NCI-H345 treated with DMSO at 0.1 percent for 48 hours (cell line): ENCODE results near the gene PIK3IP1.

ENCODE experiments used
- DNase-seq: peaks from one replicate; lab custom pipeline; 2025; ENCODE audit not compliant: unreplicated experiment; lab: John Stamatoyannopoulos, UW

Gene PIK3IP1

DNA sequence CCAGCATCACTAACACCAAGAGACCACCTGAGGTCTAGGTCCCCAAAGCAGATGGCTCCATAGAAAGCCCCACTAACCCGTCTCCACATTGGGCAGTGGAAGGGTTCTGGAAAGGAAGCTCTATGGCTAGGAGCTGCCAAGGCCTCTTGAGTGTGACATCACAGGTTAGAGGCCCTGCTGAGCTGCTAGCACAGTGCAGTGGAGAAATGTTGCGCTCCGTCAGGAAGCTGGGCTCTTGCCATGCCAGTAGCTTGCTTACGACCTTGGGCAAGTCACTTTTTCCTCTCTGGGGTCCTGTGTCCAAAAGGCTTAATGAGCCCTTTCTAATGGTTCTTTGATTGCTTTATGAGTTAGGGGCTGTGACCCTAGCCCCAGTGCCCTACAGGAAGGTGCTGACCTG, 10.6 kb downstream of the PIK3IP1 start:
- DNase-seq, result no peak

DNA sequence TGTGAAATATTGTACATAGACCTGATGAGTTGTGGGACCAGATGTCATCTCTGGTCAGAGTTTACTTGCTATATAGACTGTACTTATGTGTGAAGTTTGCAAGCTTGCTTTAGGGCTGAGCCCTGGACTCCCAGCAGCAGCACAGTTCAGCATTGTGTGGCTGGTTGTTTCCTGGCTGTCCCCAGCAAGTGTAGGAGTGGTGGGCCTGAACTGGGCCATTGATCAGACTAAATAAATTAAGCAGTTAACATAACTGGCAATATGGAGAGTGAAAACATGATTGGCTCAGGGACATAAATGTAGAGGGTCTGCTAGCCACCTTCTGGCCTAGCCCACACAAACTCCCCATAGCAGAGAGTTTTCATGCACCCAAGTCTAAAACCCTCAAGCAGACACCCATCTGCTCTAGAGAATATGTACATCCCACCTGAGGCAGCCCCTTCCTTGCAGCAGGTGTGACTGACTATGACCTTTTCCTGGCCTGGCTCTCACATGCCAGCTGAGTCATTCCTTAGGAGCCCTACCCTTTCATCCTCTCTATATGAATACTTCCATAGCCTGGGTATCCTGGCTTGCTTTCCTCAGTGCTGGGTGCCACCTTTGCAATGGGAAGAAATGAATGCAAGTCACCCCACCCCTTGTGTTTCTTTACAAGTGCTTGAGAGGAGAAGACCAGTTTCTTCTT, 12.3 kb downstream of the PIK3IP1 start:
- DNase-seq, result no peak

DNA sequence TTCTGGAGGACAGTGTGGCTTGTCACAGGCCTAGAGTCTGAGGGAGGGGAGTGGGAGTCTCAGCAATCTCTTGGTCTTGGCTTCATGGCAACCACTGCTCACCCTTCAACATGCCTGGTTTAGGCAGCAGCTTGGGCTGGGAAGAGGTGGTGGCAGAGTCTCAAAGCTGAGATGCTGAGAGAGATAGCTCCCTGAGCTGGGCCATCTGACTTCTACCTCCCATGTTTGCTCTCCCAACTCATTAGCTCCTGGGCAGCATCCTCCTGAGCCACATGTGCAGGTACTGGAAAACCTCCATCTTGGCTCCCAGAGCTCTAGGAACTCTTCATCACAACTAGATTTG, 13.0 kb downstream of the PIK3IP1 start:
- DNase-seq, result no peak

DNA sequence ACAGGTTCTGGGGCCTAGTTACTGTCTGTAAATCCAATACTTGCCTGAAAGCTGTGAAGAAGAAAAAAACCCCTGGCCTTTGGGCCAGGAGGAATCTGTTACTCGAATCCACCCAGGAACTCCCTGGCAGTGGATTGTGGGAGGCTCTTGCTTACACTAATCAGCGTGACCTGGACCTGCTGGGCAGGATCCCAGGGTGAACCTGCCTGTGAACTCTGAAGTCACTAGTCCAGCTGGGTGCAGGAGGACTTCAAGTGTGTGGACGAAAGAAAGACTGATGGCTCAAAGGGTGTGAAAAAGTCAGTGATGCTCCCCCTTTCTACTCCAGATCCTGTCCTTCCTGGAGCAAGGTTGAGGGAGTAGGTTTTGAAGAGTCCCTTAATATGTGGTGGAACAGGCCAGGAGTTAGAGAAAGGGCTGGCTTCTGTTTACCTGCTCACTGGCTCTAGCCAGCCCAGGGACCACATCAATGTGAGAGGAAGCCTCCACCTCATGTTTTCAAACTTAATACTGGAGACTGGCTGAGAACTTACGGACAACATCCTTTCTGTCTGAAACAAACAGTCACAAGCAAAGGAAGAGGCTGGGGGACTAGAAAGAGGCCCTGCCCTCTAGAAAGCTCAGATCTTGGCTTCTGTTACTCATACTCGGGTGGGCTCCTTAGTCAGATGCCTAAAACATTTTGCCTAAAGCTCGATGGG, 13.5 kb downstream of the PIK3IP1 start:
- no peak for DNase-seq

DNA sequence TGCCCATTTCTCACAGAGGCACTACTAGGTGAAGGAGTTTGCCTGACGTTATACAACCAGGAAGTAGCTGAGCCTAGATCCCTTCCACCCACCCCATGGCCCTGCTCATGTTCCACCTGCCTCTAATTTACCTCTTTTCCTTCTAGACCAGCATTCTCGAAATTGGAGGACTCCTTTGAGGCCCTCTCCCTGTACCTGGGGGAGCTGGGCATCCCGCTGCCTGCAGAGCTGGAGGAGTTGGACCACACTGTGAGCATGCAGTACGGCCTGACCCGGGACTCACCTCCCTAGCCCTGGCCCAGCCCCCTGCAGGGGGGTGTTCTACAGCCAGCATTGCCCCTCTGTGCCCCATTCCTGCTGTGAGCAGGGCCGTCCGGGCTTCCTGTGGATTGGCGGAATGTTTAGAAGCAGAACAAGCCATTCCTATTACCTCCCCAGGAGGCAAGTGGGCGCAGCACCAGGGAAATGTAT, 14.1 kb downstream of the PIK3IP1 start:
- no peak for DNase-seq

DNA sequence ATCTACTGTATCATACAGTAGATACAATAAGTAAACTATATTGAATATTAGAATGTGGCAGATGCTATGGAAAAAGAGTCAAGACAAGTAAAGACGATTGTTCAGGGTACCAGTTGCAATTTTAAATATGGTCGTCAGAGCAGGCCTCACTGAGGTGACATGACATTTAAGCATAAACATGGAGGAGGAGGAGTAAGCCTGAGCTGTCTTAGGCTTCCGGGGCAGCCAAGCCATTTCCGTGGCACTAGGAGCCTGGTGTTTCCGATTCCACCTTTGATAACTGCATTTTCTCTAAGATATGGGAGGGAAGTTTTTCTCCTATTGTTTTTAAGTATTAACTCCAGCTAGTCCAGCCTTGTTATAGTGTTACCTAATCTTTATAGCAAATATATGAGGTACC, 14.5 kb downstream of the PIK3IP1 start:
- DNase-seq, result no peak

DNA sequence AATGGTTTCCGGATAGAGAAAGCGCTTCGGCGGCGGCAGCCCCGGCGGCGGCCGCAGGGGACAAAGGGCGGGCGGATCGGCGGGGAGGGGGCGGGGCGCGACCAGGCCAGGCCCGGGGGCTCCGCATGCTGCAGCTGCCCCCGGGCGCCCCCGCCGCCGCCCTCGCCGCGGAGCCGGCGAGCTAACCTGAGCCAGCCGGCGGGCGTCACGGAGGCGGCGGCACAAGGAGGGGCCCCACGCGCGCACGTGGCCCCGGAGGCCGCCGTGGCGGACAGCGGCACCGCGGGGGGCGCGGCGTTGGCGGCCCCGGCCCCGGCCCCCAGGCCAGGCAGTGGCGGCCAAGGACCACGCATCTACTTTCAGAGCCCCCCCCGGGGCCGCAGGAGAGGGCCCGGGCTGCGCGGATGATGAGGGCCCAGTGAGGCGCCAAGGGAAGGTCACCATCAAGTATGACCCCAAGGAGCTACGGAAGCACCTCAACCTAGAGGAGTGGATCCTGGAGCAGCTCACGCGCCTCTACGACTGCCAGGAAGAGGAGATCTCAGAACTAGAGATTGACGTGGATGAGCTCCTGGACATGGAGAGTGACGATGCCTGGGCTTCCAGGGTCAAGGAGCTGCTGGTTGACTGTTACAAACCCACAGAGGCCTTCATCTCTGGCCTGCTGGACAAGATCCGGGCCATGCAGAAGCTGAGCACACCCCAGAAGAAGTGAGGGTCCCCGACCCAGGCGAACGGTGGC, 15.7 kb downstream of the PIK3IP1 start:
- no peak for DNase-seq

DNA sequence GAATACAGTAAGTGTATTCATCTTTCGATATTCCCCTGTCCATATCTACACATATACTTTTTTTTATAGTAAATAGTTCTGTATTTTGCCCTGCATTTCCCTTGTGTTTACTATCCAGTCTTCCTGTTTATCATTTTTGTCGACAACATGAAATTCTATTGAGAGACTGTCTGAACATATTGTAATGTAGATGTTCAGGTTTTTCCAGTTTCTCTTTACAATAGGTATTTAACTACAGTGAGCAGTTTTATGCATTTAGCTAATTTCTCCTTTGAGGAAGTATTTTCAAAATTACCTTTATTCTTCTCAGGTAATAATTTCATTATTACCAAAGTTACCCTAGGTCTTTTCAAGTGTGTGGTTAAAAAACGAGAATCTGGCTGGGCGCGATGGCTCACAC, 16.7 kb downstream of the PIK3IP1 start:
- no peak for DNase-seq

DNA sequence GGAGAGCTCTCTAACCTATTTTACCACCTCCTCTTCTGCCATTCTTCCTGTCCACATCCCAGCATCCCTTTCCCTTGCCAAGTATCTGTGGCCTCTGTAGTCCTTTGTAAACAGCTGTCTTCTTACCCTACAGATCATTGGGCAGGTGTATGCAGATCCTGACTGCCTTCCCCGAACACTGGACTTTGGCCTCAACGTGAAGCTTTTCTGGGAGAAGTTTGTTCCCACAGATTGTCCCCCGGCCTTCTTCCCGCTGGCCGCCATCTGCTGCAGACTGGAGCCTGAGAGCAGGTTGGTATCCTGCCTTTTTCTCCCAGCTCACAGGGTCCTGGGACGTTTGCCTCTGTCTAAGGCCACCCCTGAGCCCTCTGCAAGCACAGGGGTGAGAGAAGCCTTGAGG, 17.3 kb downstream of the PIK3IP1 start:
- no peak for DNase-seq

DNA sequence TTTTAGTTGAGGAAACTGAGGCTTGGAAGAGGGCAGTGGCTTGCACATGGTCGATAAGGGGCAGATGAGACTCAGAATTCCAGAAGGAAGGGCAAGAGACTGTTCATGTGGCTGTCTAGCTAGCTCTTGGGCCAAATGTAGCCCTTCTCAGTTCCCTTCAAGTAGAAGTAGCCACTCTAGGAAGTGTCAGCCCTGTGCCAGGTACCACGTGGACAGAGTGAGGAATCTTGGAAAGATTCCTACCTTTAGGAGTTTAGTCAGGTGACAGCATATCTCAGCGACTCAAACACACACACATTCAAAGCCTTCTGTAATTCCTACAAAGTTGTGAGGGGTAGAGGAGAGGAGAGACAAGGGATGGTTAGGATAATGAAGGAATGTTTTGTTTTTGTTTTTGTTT, 18.3 kb downstream of the PIK3IP1 start:
- DNase-seq, result no peak

DNA sequence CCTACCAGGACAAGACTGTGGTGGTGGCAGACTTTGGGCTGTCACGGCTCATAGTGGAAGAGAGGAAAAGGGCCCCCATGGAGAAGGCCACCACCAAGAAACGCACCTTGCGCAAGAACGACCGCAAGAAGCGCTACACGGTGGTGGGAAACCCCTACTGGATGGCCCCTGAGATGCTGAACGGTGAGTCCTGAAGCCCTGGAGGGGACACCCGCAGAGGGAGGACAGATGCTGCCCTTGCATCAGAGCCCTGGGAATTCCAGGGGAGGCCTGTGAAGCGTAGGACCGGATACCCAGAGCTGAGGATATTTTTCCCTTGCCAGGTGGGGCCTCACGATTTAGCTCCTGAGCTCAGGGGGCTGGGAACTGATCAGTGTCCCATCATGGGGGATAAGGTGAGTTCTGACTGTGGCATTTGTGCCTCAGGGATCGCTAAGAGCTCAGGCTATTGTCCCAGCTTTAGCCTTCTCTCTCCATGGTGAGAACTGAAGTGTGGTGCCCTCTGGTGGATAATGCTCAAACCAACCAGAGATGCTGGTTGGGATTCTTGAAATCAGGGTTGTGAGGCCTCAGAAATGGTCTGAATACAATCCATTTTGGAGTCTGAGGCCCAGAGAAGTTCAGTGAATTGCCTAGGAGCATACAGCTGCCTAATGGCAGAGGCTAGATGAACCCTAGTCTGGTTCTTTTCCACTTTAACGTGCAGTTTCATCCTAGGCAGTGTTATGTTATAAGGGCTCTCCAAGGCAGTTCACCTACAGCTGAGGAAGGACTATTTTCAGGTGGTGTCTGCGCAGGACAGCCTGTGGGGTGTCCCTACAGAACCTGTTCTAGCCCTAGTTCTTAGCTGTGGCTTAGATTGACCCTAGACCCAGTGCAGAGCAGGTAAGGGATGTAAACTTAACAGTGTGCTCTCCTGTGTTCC, 19.5 kb downstream of the PIK3IP1 start:
- peak; percentile 26 for DNase-seq

DNA sequence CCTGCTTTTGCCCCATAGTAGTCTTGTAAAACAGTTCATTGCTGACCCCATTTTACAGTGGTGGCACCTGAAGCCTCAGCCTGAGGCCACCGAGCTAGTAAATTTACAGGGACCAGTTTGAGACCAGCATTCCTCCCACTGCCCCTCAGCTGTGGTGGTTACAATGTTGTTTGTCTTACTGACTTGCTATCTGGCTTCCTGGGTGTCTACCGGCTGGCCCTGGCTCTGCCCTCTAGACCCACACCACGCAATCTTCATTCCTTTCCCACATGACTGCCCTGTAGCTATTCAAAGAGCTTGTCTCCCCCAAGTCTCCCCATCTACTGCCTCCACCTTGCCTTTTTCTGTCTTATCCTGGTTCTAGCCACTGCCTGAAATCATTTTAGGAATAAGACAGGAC, 20.8 kb downstream of the PIK3IP1 start:
- no peak for DNase-seq

DNA sequence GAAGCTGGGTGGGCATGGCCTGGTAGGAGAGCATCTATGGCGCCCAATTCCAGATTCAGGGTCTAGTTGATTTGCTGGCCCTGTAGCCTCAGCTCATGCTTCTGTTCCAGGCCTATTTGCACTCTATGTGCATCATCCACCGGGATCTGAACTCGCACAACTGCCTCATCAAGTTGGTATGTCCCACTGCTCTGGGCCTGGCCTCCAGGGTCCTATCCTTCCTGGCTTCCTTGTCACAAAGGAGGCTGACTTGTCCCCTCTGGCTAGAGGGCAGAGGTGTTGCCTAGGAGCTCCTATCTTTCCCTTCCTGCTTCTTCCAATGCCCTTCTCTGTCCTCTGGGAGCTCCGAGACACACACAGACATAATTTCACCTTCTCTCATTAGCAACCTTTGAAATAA, 21.3 kb downstream of the PIK3IP1 start:
- DNase-seq, result no peak

DNA sequence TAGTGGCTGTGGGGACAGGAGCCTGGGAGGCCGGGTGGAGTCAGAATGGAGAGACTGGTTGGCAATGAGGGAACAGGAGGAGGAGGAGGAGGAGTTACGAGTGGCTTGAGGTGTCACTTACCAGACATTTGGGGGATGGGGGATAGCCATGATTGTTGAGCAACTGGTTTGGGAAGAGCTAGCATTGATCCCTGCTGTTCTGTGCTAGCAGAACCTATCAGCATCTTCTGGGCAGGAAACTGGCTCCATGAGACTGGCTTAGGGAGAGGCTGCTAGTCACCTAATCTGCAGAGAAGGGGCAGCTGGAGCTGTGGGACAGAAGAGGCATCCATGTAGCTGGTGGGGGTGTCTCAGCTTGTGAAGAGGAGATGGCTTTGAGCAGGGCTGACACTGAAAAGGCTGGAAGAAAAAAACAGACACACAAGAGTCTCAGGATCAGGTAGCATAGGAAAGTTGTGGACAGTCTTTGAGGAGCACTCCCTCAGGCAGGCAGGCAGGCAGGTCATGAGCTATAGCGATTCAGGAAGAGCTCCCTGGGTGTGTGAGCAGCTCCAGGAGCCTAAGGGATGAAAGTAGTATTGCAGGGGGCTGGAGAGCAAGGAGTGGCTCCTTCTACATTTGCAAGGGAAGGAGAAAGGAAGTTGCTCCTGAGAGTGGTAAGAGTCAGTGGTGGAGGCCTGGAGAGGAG, 22.3 kb downstream of the PIK3IP1 start:
- no peak for DNase-seq

DNA sequence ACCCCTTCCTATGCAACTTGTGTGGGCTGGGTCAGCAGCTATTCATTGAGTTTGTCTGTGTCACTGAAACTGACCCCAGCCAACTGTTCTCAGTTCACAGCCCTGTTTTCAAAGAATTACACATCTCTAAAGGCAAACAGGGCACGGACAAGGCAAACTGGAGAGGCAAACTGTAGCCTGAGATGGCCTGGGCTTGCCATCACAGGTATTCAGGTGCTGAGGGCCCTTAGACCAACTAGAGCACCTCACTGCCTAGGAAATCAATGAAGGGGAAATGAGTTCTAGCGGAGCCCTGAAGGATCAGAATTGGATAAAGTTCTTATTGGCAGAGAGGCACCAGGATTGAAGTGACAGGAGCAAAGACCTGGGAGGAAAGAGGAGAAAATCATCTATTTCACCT, 24.0 kb downstream of the PIK3IP1 start:
- DNase-seq, result no peak

DNA sequence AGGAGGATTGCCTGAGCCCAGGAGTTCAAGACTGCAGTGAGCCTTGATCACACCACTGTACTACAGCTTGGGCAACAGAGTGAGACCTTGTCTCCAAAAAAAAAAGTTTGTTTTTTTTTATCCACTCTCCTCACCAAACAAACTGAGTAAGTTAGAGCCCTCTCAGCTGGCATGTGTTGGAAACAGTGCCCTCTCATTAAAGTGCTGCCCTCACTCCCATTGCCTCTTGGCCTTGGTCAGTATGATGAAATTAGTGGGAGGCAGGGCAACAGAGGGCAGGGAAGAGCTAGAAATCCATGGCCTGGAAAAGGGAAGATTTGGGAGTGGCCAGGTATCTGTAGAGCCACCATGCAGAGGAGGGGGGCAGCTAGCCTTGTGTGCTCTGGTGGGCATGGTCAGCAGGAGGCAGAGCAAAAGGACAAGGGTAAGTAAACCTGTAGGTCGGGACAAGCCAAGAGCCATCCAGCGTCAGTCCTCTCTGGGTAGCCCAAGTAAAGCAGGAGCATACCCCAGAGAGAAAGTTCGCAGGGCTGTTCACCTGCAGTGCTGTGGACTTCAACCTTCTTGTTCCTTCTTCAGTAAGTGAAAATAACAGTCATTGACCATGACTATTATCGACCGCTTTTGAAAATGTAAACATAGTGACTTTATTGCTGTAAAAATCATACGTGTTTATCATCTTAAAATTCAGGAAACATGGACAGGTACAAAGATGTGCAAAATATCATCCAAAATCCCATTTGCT, 28.2 kb downstream of the PIK3IP1 start:
- no peak for DNase-seq

DNA sequence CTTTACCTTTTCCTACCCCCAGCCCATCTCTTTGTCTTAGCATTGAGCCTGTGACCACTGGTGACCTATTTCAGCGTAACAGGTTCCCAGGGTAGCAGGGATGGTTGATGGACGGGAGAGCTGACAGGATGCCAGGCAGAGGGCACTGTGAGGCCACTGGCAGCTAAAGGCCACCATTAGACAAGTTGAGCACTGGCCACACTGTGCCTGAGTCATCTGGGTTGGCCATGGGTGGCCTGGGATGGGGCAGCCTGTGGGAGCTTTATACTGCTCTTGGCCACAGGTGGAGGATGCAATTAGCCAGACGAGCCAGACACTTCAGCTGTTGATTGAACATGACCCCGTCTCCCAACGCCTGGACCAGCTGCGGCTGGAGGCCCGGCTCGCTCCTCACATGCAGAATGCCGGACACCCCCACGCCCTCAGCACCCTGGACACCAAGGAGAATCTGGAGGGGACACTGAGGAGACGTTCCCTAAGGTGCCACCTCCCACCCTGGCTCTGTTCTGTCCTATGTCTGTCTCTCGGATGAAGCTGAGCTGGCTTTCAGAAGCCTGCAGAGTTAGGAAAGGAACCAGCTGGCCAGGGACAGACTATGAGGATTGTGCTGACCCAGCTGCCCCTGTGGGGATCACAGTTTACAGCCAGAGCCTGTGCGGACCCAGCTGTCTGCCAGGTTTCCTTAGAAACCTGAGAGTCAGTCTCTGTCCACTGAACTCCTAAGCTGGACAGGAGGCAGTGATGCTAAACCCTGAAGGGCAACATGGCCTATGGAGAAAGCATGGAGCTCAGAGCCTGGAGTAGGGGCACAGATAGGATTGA, 29.8 kb downstream of the PIK3IP1 start:
- no peak for DNase-seq

DNA sequence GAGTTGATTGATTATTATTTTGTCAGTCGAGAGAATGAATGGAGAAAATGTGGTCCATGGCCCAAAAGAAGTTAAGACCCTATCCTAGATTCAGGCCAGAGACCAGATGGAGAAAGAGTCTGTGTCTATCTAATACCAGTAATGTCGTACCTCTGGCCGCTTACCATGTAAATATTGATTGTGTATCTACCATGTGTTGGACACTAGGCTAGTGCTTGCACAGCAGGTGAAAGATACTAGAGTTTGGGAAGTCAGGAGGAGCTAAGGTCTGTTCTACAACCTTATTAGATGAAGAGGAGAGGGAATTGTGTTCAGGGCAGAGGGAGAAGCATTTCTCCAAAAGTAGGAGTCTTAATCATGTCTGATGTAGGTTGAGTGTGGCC, 31.8 kb downstream of the PIK3IP1 start:
- DNase-seq, result no peak
